ENCODE results near the gene MRPL22. TPM values are rescaled to one million over a fixed set of nuclear protein-coding genes. Genes with fewer than 3 reads are reported as not detected.
"Not testable (repeated sequence)": the region's sequence is repeated elsewhere in the genome, so short reads cannot be mapped to it uniquely, and the experiment has no call there.

MRPL22 gene
- 34.2 and 40.6 TPM in 2 replicates for total RNA-seq

DNA sequence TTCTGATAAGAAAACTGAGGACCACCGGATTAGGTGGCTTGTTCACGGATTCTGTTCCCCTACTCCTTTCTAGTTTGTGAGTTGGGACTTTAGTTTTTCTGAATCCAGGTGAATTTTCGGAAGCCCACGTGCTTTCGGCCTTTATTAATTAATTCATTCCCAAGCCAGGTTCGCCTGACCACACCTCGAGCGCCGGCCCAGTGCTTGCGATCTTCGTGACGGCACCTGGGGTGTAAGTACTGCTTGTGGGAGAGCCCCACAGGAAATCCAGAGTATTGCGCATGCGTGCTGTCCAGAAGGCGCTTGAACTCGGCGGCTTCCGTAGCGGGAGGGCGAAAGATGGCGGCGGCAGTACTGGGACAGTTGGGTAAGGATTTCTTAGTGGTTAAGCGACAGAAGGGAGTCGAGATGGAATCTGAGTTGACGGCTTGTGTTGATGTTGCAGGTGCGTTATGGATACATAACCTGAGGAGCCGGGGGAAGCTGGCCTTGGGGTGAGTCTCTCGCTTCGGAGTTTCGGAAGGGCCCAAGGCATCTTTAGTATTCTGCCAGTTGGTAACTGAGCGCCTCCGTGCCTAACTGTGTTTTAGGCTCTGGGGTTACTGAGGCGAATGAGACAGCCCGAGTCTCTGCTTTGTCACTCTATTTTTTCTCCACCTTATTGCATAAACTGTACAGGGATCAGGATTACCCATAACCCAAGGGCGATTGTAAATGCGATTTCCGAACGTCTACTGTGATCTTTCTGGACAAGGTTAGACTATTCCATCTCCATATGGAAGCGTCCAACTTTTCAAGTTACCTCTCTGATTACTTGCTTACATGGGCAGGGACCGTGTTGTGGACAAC, at the start of gene MRPL22:
Gene MRPL22 (plus strand): TSS at position 302 of the 849 bp plus-strand sequence. CDS start 38 bp downstream, at position 340.
- peak; percentile 77 for DNase-seq (ENCODE audit: extremely low read depth, low read depth, low spot score)

DNA sequence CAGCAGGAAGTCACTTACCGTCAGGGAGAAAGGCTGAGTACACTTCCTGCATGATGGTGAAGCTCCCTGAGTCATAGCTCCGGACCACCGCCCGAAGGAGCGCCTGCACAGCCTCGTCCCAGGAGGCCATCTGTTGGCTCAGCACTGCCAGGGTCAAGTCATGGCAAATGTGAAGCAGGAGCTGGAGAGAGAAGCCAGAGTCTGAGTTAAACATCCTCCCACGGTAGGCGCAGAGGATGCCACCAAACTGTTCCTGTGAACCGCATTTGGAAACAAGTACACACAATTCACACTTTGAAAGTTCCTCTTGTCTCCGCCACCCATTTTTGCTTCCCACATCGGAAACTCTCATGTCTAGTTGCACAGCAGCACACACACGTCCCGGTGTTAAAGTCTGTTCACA, 48.5 kb upstream of the MRPL22 start:
- no peak for DNase-seq (ENCODE audit: extremely low read depth, low read depth, low spot score)

DNA sequence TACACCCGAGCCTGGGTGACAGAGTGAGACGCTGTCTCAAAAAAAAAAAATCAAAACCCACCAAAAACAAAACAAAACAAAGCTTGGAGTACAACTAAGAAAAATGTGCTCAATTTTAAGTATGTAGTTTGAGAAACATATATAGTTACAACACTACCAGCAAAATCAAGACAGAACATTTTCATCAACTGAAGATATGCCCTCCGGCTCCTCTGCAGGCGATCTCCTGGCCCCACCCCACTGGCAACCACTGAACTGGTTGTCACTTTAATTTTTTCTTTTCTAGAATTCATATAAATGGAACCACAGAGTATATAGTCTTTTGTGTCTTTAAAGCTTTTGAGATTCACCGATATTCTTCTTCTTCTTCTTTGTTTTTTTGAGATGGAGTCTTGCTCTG, 47.5 kb upstream of the MRPL22 start:
- no peak for DNase-seq (ENCODE audit: extremely low read depth, low read depth, low spot score)

DNA sequence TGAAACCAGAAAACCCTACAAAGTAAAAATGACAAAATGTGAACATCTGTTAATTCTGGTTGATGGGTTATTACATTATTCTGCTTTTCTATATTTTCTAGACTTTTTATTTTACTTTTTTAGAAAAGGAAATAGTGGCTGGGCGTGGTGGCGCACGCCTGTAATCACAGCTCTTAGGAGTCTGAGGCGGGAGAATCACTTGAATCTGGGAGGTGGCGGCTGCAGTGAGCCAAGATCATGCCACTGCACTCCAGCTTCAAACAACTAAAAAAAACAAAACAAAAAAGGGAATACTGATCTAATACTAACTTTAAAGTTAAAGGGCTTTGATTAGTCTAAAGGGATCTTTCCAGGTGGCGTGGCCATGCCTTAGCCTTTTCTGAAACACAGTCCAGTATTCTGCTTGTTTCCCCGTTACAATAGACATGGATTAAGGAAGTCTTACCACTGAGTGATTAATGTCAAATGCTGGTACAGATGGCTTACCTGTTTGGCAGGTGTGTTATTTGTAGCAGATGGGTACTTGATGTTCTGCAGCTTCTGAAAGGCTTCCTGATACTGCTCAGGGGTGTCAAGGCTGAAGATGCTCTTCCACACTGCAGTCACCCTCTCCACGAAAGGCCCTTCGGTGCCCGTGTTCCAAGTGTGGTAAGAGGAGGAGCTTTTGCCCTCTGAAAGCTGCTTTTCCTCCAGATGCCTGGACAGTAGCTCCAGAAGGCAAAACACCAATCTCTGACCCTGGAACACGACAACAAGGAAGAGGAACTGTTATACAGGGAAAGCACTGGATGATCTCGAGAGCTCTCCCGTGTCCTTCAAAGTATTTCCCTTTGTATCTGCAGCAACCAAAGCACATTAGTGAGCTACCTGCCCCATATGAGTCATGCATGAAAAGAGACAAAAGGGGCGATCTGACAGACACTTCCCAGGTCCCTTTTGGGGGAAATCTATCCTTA, 45.0 kb upstream of the MRPL22 start:
- DNase-seq (ENCODE audit: extremely low read depth, low read depth, low spot score): no peak

DNA sequence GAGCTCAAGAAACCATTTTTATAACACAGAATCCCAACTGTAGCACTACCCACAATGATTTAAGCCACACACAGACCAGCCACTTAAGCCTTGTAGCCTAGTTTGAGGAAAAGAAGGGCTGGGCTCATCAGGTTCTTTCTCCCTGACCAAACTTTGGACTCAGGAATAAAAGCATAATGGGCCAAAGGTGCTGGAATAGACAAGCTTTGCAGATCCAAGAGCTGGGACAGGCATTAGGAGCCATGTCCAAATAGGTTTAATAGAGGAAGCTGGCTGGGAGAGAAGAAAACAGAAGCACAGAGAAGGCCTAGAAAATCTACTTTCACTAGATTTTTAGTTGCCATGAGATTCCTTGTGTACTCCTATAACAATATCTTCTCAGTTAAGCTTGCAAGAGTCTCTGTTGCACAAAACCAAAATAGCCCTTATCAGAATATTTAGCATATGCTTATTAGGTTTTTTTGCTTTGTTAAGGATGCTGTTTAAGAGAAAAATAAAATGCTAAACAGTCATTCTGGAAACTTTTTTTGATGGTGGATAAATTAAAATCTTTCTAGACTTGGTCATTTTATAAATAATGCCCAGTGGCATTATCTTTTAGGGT, 44.2 kb upstream of the MRPL22 start:
- no peak for DNase-seq (ENCODE audit: extremely low read depth, low read depth, low spot score)

DNA sequence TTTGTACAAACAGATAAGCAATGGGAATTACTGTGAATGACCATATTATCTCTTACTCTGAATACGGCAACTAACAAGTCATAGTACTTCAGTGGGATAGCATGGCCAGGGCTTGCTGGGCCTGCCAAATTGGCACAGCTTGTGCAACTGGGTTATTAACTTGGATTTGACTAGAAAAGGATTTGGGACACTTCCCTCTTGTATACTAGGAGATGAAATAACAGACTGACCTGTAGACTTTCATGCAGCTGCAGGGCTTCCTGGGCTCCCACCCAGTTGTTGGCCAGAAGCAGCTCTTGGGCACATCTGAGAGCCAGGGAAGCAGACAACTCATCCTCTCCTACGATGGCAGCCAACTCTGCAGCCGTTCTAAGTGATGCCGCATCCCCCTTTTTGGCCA, 42.7 kb upstream of the MRPL22 start:
- DNase-seq (ENCODE audit: extremely low read depth, low read depth, low spot score): no peak

DNA sequence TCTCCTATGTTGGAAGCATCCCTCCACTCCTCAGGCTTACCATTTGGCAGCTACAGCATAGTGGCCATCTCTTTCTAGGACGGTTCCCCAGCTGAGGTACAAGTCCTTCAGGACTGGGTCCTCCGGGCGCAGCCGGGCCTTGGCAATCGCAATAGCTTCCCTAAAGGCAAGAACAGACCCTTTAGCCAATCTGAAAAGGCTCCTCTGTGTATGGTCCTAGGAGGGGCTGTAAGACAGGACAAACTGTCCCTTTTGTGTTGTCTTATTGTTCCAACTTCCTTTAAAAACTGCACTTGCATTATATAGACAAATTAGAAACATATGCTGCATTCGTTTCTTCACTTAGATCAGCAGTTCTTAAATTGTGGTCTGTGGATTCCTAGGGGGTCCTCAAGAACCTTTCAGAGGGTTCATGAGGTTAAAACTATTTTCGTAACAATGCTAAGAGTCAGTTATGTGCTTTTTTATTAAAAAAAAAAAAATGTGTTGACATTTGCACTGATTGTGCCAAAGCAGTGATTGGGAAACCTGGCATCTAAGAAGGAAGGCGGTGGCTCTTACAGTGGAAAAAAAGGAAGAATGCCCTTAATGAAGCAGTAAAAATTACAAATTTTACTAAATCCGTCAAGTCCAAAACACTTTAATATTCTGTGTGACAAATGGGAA, 41.6 kb upstream of the MRPL22 start:
- DNase-seq (ENCODE audit: extremely low read depth, low read depth, low spot score): no peak

DNA sequence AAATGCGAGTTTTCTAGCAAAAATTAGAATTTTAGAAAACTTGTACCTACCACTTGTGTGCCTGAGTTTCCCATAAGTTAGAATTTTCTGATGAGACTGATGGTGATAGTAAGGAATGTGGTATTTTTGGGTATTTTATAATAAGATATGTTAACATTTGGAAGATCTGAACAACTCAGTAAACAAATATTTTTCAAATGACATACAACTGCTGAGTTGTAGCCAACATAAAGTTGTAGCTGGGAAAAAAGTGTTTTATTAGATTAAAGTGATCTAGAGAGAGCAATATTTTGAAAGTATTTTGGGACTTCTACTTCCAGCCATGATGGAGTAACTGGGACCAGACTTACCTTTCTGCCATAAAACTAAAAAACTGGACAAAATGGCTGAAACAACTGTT, 40.8 kb upstream of the MRPL22 start:
- no peak for DNase-seq (ENCODE audit: extremely low read depth, low read depth, low spot score)

DNA sequence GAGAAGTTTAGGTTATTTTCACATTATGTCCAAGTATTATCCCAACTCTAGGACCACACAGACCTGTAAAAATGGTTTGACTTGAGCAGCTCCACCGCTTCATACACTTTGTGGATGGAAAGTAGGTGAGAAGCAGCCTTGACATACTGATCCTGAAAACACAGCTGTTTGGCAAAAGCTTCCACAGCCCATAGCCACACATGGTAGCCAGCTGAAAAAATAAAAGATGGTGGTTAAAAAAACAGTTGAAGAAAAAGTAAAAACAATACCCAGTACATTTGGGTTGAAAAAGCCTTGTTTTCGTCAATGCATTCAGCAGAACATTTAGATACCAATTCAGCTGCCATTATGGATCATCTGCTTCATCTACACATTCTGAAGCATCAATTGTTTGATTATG, 39.6 kb upstream of the MRPL22 start:
- no peak for DNase-seq (ENCODE audit: extremely low read depth, low read depth, low spot score)

DNA sequence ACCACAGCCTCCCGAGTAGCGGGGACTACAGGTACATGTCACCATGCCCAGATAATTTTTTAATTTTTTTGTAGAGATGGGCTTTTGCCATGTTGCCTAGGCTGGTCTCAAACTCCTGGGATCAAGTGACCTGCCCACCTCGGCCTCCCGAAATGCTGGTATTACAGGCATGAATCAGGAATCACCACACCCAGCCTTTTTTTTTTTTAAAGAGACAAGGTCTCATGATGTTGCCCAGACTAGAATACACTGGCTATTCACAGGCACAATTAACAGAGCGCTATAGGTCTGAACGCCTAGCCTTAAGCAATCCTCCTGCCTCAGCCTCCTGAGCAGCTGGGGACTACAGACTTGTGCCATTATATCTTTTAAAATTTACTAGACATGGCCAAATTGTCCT, 39.0 kb upstream of the MRPL22 start:
- DNase-seq (ENCODE audit: extremely low read depth, low read depth, low spot score): no peak

DNA sequence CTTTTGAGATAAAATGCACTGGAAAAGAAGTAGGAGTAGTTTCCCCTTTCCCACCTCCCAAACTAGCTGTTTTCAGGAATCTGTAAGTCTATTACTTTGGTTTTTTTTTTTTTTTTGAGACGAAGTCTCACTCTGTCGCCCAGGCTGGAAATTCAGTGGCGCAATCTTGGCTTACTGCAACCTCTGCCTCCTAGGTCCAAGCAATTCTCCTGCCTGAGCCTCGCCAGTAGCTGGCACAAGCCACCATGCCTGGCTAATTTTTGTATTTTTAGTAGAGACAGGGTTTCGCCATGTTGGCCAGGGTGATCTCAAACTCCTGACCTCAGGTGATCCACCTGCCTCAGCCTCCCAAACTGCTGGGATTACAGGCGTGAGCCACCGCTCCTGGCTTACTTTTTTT, 35.3 kb upstream of the MRPL22 start:
- not testable (repeated sequence) for DNase-seq (ENCODE audit: extremely low read depth, low read depth, low spot score)

DNA sequence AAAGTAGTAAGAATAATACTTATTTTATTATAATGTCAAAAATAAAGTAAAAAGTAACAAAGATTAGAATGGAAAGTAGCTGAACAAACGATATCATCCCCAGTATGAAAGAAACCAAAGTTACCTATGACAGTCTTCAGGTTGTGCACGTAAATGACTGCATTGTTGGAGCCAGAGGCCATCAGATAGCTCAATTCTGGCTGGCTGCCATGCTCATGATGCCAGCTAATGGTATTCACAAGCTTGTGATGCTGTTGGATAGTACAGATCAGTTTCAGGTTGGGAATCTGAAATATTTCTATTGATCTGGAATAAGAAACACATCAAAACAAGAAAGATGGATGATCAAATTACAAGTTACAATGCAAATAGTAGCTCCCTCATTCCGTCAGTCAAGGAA, 24.0 kb upstream of the MRPL22 start:
- no peak for DNase-seq (ENCODE audit: extremely low read depth, low read depth, low spot score)

DNA sequence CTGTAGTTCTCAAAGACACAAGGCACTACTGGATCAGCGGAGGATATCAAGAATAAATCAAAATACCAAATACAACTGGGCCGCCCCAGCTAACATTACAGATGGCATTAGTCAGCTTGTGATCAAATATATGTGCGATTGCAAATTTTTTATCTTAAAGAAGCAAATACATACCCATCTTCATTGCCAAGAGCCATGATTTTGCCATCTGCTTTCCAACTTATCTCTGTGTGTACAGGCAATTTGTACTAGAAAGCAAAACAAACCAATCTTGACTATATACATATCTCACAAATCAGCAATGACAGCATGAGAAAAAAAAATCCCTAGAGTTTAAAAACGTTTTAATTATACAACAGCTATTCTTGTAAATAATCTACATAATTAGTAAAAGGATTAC, 23.1 kb upstream of the MRPL22 start:
- no peak for DNase-seq (ENCODE audit: extremely low read depth, low read depth, low spot score)

DNA sequence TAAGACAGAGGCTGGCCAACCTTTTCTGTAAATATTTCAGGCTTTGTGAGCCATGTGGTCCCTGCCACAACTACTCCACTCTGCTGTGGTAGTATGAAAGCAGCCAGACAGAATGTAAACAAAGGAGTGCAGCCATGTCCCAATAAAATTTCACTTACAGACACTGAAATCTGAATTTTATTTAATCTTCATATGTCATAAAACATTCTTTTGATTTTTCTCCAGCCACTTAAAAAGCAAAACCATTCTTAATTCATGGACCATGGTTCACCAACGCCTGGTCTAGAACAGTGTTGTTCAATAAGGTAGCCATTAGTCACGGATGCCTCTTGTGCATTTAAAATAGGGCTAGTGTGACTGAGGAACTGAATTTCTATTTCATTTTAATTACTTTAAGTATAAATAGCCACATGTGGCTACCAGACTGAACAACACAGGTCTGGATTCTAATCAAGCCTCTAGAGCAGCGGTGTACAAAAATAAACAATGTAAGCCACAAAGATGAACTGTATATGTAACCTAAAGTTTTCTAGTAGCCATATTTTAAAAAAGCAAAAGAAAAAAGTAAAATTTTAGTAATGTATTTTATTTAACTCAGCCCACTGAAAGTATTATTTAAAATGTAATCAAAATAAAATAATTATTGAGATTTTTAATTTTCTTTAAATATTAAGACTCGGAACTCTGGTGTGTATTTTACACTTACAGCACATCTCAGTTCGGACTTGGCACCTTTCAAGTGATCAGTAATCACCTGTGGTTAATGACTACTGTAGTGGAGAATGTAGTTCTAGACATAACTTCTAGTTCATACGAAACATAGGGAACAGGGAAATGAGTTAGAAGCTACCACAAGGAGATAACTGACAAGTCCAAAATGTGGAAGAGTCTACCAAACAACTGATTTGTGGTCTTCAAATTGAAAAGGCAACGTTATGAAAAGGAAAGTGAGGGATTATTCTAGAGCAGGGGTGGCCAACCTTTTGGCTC, 17.1 kb upstream of the MRPL22 start:
- DNase-seq (ENCODE audit: extremely low read depth, low read depth, low spot score): no peak

DNA sequence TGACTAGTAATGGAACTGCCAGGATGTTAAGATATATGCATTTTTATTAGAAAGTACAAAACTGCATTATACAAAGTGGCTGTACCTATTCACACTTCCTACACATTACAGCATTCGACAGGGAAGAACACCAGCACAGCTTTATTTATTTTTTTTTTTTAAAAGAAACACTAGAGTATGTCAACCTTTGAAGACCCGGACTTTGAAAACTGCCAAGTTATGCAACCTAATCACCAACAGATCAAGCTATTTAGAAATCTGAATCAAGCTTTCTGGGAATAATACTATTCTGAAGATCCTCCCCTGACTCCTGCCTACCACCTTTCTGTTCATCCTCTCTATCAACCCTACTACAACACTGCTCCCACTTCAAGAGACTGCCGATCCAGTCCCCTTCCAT, 7.3 kb upstream of the MRPL22 start:
- no peak for DNase-seq (ENCODE audit: extremely low read depth, low read depth, low spot score)

DNA sequence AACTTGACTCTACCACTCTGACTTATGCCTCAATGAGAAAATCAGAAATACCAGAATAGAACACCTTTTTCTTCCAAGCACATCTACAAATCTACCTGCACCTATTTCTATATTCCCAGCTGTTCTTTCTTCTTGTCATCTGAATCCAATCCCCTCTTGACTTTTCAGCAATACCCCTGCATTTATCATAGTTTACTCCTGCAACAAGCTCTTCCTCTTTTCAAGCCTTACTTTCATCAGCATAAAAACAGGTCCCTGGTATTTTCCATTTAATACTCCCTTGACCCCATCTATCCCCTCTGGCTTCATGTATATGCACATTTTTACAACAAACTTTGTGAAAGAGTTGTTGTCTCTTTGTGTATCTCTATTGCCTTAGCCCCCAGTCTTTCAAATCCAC, 6.0 kb upstream of the MRPL22 start:
- DNase-seq (ENCODE audit: extremely low read depth, low read depth, low spot score): no peak

DNA sequence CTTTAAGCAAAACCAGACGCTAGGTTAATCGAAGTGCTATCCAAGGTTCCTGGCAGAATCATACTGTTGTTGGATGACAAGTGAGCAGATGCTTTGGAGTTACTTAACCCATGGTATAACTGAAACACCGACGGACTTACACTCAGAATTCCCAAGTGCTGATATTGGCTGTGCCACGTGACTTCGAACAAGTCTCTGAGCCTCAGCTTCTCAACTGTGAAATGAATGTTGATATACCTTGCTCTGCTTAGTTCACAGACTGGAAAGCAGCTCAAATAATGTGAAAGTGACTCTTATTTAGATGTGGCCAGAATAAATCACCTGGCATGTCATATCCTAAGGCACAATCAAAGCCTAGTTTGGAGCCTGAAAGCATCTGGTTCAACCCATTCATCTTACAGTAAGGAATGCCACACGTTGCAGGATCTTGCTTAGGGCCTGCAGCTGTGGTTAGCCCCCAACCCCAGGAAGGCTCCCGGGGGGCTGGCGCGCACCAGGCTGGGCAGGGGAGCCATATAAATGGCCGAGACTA, 3.6 kb upstream of the MRPL22 start:
- no peak for DNase-seq (ENCODE audit: extremely low read depth, low read depth, low spot score)

DNA sequence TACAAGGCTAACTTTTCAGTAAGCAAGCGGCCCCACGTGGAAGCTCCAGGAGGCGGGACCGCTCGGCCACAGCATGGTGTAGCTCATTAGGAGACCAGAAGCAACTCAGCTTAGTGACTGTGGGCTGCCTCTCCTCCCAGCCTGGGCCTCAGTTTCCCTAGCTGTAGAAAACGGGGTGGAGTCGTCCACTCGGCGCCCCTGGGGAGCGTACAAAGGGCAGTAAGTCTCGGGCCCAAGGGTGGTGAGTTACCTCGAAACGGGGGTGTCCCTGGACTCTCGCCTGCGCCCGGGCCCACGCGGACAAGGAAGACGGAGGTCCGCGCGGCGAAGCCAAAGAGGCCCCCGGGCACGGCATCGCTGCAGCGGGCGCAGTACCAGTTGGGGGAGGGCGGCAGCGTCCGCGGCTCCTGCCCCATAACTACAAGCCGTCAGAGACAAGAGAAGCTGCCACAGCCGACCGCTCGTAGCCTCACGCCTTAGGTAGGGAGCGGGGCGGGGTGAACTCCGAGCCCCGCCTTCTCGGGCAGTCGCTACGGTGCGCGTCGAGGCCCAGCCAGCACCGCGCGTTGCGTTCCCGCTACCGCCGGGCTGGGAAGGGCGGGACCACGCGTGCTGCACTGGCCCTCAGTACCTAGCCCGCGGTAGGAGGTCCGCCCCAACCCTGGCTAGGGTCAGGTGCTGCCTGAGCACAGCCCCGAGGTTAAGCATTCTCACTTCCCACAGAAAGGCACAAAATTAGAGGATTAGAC, 3.0 kb upstream of the MRPL22 start, which contains the start of gene GEMIN5:
Gene GEMIN5 (minus strand): TSS at position 494 of the 749 bp plus-strand sequence. CDS start 78 bp downstream, at position 416.
- no peak for DNase-seq (ENCODE audit: extremely low read depth, low read depth, low spot score)
